NCI-H2107 (cell line): Measurements from ENCODE around the gene MICAL1.

Source experiments
- DNase-seq: peaks from one replicate; lab custom pipeline; 2025; lab: John Stamatoyannopoulos, UW

Gene MICAL1

GRCh38 chr6:109436041-109436440 lies 19.5 kb downstream of the MICAL1 start:
- no peak for DNase-seq

DNA sequence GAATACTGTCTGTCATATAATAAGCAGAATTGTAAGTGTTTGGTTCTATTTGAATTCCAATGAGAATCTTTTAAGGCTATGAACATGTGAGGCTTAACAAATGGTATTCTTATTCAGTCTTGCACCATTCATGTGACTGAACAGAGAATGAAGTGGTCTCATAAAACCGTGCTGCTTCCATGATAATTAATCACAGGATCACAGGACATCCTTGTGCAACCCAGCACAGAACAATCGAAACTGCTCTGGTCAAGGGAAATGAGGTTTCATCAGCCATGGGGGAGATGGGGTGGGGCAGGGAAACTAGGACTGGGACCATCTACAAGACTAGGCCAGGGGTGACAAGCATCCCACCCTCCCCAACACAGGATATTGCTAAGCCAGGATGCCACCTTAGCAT lies 21.1 kb downstream of the MICAL1 start:
- no peak for DNase-seq

DNA sequence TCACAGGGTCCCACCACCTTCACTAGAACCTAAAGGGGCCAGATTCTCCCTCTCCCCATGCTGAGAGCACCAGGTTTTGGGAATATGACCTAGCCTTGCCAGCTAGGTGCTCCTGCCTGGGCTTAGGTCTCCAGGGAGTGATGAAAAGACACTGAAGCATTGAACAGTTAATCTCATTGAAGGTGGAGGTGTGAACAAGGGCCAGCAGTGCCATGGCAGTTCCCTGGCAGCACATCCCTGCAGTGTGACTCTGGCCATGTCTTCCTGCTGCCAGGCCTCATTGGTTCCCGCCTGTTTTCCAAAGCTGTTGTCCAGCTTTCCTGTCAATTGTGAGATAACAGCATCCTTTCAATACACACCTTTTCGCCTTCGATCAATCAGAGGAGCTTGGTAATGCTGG lies 26.1 kb downstream of the MICAL1 start:
- DNase-seq: no peak

DNA sequence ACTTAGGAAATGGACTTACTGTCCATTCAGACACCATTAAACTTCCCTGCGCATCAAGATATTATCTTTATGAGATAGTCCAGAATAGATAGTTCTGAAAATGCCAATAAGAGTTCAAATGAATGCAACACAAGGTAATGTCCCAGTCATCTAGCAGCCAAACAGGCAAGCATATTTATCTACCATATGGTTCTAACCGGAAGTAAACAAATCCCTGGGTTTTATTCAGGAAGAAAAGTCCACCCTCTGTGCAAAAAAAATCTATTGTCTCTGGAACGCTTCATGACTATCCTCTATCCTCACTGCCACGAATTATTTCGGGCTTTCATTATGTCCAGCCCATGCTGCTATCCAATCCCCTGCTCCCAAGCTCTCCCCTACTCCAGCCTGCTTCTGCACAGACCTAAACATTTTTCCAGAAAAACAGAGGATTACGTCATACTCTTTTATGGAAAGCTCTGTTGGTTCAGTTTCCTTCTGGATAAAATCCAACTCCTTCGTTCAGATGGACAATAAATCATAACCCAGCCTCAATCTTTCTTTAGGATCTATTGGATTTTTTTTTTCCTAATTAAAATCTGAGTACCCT lies 26.6 kb downstream of the MICAL1 start:
- DNase-seq: no peak

GRCh38 chr6:109424946-109425345 lies 30.6 kb downstream of the MICAL1 start:
- no peak for DNase-seq

GRCh38 chr6:109421184-109421583 lies 34.4 kb downstream of the MICAL1 start:
- DNase-seq: no peak

DNA sequence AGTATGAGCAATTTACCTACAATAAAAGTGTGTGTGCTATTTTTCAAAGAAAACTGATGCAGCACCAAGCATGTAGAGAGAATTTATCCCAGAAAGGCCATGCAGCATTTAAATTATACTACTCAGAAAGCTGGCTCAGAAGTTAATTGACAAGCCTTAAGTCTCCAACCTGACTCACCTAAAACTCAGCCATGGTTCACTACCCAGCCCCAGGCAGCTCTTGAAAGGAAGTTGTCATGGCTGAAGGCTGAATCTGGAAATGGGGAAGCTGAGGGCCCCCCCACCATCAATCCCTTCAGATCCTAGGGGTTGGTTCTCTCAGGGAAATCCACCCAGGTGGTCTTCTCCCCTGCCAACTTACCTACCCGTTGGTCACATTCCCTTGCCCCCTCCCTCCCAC lies 34.8 kb downstream of the MICAL1 start:
- no peak for DNase-seq

DNA sequence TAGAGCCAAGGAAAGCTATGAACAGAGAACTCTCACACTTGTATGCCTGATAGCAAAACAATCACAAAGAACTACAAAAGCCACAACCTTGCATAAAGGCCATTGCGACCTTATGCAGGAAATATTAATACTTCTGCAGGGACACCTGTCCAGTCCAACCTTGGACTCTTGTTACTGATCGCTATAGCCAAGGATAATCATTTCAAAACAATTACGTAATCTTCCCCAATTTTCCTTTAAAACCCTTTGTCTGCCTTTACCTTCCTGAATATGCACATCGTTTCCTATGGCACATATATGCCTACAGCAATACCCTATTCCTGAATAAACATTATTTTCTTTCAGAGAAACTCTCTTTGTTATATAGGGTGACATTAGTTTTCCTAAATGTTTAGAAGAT lies 37.9 kb downstream of the MICAL1 start:
- no peak for DNase-seq

- DNase-seq: no peak
These were observed 44.5 kb downstream of the MICAL1 start for GRCh38 chr6:109411034-109411433.

DNA sequence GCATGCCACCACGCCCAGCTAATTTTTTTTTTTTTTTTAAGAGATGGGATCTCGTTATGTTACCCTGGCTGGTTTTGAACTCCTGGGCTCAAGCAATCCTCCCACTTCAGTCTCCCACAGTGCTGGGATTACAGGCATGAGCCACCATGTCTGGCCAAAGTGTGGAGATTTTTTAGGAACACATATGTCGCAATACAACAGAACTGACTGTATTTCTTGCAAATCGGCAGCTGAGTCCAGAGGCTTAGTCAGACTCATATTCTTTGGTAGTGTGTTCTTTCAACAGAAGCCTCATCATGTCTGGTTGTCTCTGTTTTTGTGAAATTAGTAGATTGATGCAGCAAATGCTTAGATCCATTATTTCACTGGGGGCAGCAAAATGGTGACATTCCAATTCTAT lies 49.4 kb downstream of the MICAL1 start:
- DNase-seq: no peak

GRCh38 chr6:109397020-109397419 lies 58.6 kb downstream of the MICAL1 start:
- DNase-seq: no peak

- DNase-seq: no peak
These were observed 59.4 kb downstream of the MICAL1 start for GRCh38 chr6:109396046-109396718.
